ENCODE measurements around the gene OPCML.

OPCML gene

DNA sequence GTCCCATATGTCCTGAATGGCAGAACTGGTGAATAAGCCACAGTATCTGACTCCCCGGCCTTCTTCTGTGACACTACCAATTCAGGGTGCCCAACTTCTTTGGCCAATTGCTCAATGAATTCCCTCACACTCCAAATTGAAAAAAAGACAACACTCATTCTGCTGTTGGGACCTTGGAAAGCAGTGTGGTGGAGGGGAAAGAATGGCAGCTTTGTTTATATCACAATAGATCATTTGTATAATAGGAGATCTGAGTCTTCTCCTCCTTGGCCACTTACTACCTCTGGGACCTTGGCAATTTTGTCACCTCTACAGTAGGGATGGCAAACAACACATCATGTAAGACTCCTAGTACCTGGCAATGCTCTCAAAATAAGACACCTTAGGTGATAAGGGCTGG is 64.6 kb downstream of the OPCML start:
- Mint-ChIP-seq H3K27me3 (ENCODE audit: low read depth) (no peaks in the 10 kb centered on the region), H3K36me3 (ENCODE audit: low read depth) (no peaks in the 10 kb centered on the region), H3K4me1 (ENCODE audit: low read depth) (no peaks in the 10 kb centered on the region), H3K9me3 (no peaks in the 10 kb centered on the region), H3K27ac (no peak overlapping the region), H3K4me3 (no peak overlapping the region)
- DNase-seq (ENCODE audit: low spot score) = no peak

GRCh38 chr11:133443206-133443747 is 89.0 kb downstream of the OPCML start:
- Mint-ChIP-seq H3K36me3 (ENCODE audit: low read depth) (no peaks in the 10 kb centered on the region), H3K4me1 (ENCODE audit: low read depth) (no peaks in the 10 kb centered on the region), H3K4me3 (no peak overlapping the region), H3K27me3 (ENCODE audit: low read depth) (no peaks in the 10 kb centered on the region), H3K9me3 (no peaks in the 10 kb centered on the region), H3K27ac (no peak overlapping the region)
- no peak for DNase-seq (ENCODE audit: low spot score)

GRCh38 chr11:133441964-133442660 is 90.2 kb downstream of the OPCML start:
- H3K9me3 Mint-ChIP-seq = no peaks in the 10 kb centered on the region

DNA sequence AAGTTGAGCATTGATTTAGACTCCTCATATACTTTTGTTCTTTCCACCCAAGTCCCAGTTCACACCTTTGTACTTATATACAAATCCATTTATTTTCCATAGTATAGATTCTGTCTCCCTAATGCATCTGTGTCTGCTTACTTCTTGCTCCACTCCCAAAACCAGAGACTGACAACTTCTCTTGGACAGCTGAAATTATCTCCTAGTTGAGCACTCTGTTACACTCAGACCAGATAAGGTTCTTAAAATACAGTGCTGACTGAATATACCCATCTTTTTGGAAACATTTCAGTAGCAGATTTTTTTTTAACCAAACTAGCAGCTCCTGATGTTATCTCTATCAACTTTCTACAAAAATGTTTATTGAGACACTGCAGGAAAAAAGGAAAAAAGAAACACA is 106.3 kb downstream of the OPCML start:
- DNase-seq (ENCODE audit: low spot score) = no peak
- H3K27me3 Mint-ChIP-seq (ENCODE audit: low read depth) = no peaks in the 10 kb centered on the region
- no peaks in the 10 kb centered on the region for H3K9me3 Mint-ChIP-seq

More at GRCh38 chr11:133441964-133442660, 90.2 kb downstream of the OPCML start:
- Mint-ChIP-seq H3K4me1 (ENCODE audit: low read depth) (no peaks in the 10 kb centered on the region), H3K36me3 (ENCODE audit: low read depth) (no peaks in the 10 kb centered on the region), H3K27me3 (ENCODE audit: low read depth) (no peaks in the 10 kb centered on the region), H3K4me3 (no peak overlapping the region), H3K27ac (no peak overlapping the region)
- no peak for DNase-seq (ENCODE audit: low spot score)

DNA sequence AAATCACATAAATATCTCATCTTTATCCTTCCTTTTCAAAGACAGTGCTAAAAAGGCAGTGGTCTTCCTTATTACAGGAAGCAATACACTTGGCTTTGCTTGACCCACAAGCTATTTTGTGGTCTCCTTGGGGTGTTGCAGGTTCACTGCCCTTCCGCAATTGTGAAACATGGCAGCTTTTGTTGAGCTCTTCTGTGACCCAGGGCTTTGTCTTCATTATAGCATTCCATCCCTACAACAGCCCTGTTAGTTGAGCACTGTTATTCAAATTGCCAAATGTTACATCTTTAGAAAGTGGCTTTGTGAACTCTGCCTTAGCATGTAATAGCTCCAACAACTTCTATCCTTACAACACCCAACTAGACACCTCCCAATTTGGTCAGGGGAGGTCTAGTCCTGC is 107.1 kb downstream of the OPCML start:
- no peaks in the 10 kb centered on the region for H3K9me3 Mint-ChIP-seq
- DNase-seq (ENCODE audit: low spot score) = no peak
- no peak overlapping the region for H3K4me3 Mint-ChIP-seq
- H3K27me3 Mint-ChIP-seq (ENCODE audit: low read depth) = no peaks in the 10 kb centered on the region
- H3K36me3 Mint-ChIP-seq (ENCODE audit: low read depth) = no peaks in the 10 kb centered on the region
- no peaks in the 10 kb centered on the region for H3K4me1 Mint-ChIP-seq (ENCODE audit: low read depth)
- H3K27ac Mint-ChIP-seq = no peak overlapping the region

More for the DNA sequence above, 106.3 kb downstream of the OPCML start:
- H3K36me3 Mint-ChIP-seq (ENCODE audit: low read depth) = no peaks in the 10 kb centered on the region
- no peaks in the 10 kb centered on the region for H3K4me1 Mint-ChIP-seq (ENCODE audit: low read depth)
- no peak overlapping the region for H3K4me3 Mint-ChIP-seq
- H3K27ac Mint-ChIP-seq = no peak overlapping the region

- no peaks in the 10 kb centered on the region for H3K4me1 Mint-ChIP-seq (ENCODE audit: low read depth)
- H3K9me3 Mint-ChIP-seq = no peaks in the 10 kb centered on the region
Observed at GRCh38 chr11:133418218-133418617, 114.1 kb downstream of the OPCML start.

GRCh38 chr11:133414506-133414905 is 117.8 kb downstream of the OPCML start:
- H3K4me1 Mint-ChIP-seq (ENCODE audit: low read depth) = no peaks in the 10 kb centered on the region
- no peaks in the 10 kb centered on the region for H3K27me3 Mint-ChIP-seq (ENCODE audit: low read depth)
- no peak overlapping the region for H3K27ac Mint-ChIP-seq
- H3K9me3 Mint-ChIP-seq = no peaks in the 10 kb centered on the region
- no peaks in the 10 kb centered on the region for H3K36me3 Mint-ChIP-seq (ENCODE audit: low read depth)
- no peak for DNase-seq (ENCODE audit: low spot score)
- H3K4me3 Mint-ChIP-seq = no peak overlapping the region

More at GRCh38 chr11:133418218-133418617, 114.1 kb downstream of the OPCML start:
- no peaks in the 10 kb centered on the region for H3K27me3 Mint-ChIP-seq (ENCODE audit: low read depth)
- no peaks in the 10 kb centered on the region for H3K36me3 Mint-ChIP-seq (ENCODE audit: low read depth)
- H3K27ac Mint-ChIP-seq = no peak overlapping the region
- H3K4me3 Mint-ChIP-seq = no peak overlapping the region
- DNase-seq (ENCODE audit: low spot score) = no peak

DNA sequence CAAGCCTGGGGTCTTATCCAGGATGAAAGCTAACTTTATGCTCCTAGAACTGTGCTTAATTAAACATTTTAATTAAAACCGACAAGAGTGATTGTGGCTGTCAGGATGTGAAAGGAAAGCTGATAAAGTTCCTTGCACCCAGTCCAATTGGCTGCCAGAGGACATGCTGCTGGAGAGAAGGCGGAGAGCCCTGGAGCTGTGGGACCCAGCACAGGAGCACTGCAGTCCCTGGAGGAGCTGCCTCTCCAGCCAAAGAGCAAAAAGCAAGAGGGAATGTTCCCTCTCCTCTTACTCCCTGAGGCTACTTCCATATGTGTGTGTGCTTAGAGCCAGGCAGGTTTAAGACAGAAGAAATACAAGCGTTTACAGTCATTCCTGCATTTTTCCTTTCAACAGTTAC is 118.6 kb downstream of the OPCML start:
- H3K36me3 Mint-ChIP-seq (ENCODE audit: low read depth) = no peaks in the 10 kb centered on the region
- no peak overlapping the region for H3K27ac Mint-ChIP-seq
- DNase-seq (ENCODE audit: low spot score) = no peak
- H3K4me3 Mint-ChIP-seq = no peak overlapping the region
- no peaks in the 10 kb centered on the region for H3K27me3 Mint-ChIP-seq (ENCODE audit: low read depth)
- no peaks in the 10 kb centered on the region for H3K4me1 Mint-ChIP-seq (ENCODE audit: low read depth)
- no peaks in the 10 kb centered on the region for H3K9me3 Mint-ChIP-seq

DNA sequence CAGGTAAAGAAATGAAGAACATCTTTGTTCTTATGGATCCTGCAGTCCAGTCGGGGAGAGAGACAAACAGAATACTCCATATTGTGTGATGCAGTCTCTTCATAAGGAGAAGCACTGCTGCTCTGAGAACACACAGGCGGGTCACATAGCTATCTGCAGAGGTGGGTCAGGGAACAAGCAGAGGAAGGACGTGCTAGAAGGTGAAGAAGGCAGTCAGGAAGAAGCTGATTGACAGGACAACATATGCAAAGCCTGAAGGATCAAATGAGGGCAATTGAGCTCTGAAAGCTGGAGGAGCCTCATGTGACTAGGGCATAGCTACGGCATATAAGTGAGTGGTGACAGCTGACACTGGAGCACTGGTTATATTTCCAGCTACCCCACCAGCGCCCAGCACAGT is 122.5 kb downstream of the OPCML start:
- Mint-ChIP-seq H3K27me3 (ENCODE audit: low read depth) (no peaks in the 10 kb centered on the region), H3K4me3 (no peak overlapping the region), H3K27ac (no peak overlapping the region), H3K36me3 (ENCODE audit: low read depth) (no peaks in the 10 kb centered on the region), H3K4me1 (ENCODE audit: low read depth) (no peaks in the 10 kb centered on the region), H3K9me3 (no peaks in the 10 kb centered on the region)
- no peak for DNase-seq (ENCODE audit: low spot score)

DNA sequence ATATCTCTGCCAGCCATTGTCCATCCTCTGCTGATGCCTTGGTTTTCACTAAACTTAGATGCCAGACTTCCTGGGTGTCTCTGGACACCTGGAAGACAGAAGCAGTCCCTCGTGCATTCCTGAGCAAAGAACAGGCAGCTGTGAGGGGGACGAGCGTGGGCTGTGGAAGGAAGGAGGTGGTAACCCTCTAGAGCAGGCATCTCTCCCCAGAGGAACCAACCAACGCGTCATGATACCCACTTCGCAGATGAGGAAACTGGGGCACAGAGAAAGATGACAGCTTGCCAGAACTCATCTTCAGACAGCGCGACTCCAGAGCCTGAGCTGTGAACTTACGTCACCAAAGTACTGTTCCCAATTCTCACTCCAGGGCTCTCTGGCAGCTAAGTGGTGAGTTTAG is 123.4 kb downstream of the OPCML start:
- DNase-seq (ENCODE audit: low spot score) = no peak
- Mint-ChIP-seq H3K4me3 (no peak overlapping the region), H3K4me1 (ENCODE audit: low read depth) (no peaks in the 10 kb centered on the region), H3K36me3 (ENCODE audit: low read depth) (no peaks in the 10 kb centered on the region), H3K9me3 (no peaks in the 10 kb centered on the region), H3K27me3 (ENCODE audit: low read depth) (no peaks in the 10 kb centered on the region), H3K27ac (no peak overlapping the region)

GRCh38 chr11:133408402-133408801 is 123.9 kb downstream of the OPCML start:
- no peaks in the 10 kb centered on the region for H3K9me3 Mint-ChIP-seq
- H3K36me3 Mint-ChIP-seq (ENCODE audit: low read depth) = no peaks in the 10 kb centered on the region
- H3K27ac Mint-ChIP-seq = no peak overlapping the region
- no peak overlapping the region for H3K4me3 Mint-ChIP-seq
- no peaks in the 10 kb centered on the region for H3K4me1 Mint-ChIP-seq (ENCODE audit: low read depth)
- no peak for DNase-seq (ENCODE audit: low spot score)
- H3K27me3 Mint-ChIP-seq (ENCODE audit: low read depth) = no peaks in the 10 kb centered on the region

- Mint-ChIP-seq H3K4me1 (ENCODE audit: low read depth) (no peaks in the 10 kb centered on the region), H3K27me3 (ENCODE audit: low read depth) (no peaks in the 10 kb centered on the region), H3K27ac (no peak overlapping the region), H3K4me3 (no peak overlapping the region), H3K9me3 (no peaks in the 10 kb centered on the region), H3K36me3 (ENCODE audit: low read depth) (no peaks in the 10 kb centered on the region)
- DNase-seq (ENCODE audit: low spot score) = no peak
Observed at GRCh38 chr11:133406489-133406888, 125.8 kb downstream of the OPCML start.

- Mint-ChIP-seq H3K27ac (no peak overlapping the region), H3K27me3 (ENCODE audit: low read depth) (no peaks in the 10 kb centered on the region), H3K4me3 (no peak overlapping the region), H3K4me1 (ENCODE audit: low read depth) (no peaks in the 10 kb centered on the region), H3K9me3 (no peaks in the 10 kb centered on the region), H3K36me3 (ENCODE audit: low read depth) (no peaks in the 10 kb centered on the region)
- DNase-seq (ENCODE audit: low spot score) = no peak
Observed at GRCh38 chr11:133403900-133404299, 128.4 kb downstream of the OPCML start.

DNA sequence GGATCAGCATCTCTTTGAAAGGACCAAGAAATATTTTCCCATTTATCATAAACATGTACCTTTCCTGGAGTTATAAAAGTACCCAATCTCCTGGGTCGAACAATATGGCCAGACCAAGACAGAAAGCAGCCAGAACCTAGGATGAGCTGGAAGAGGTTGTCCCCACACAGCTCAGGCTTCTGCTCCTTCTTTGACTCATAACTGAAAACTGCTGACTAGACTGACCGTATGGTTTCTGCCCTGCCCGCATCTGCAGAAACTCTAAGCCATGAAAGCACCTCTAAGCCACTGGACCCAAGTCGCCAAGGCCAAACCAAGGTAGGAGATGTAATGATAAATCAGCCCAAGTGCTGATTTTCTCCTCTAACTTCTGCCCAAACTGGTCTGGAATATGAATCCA is 129.8 kb downstream of the OPCML start:
- Mint-ChIP-seq H3K4me1 (ENCODE audit: low read depth) (no peaks in the 10 kb centered on the region), H3K27me3 (ENCODE audit: low read depth) (no peaks in the 10 kb centered on the region), H3K27ac (no peak overlapping the region), H3K9me3 (no peaks in the 10 kb centered on the region), H3K36me3 (ENCODE audit: low read depth) (no peaks in the 10 kb centered on the region), H3K4me3 (no peak overlapping the region)
- DNase-seq (ENCODE audit: low spot score) = no peak
